Fibroblast of skin of back (primary cell): ENCODE data around the gene RASSF3.
"Not testable (repeated sequence)": the region's sequence is repeated elsewhere in the genome, so short reads cannot be mapped to it uniquely, and the experiment has no call there.

Experiments used
- DNase-seq: peaks from one replicate; pipeline ENCODE4 v3.0.0-alpha.2; 2013

Gene RASSF3

GRCh38 chr12:64671681-64672080, 61.4 kb downstream of the RASSF3 start:
- no peak for DNase-seq

- DNase-seq: peak; percentile 34
Observed at GRCh38 chr12:64672925-64673409, 62.7 kb downstream of the RASSF3 start.

- DNase-seq: peak; percentile 46
Observed at GRCh38 chr12:64673490-64674169, 63.3 kb downstream of the RASSF3 start.

GRCh38 chr12:64674367-64674922, 64.2 kb downstream of the RASSF3 start:
- no peak for DNase-seq

- DNase-seq: peak; percentile 81
Observed at GRCh38 chr12:64675795-64676194, 65.5 kb downstream of the RASSF3 start.

GRCh38 chr12:64678248-64678647, 68.0 kb downstream of the RASSF3 start:
- DNase-seq: no peak

- no peak for DNase-seq
Observed at GRCh38 chr12:64678835-64679234, 68.5 kb downstream of the RASSF3 start.

GRCh38 chr12:64679487-64680001, 69.2 kb downstream of the RASSF3 start:
- DNase-seq: peak; percentile 92

- DNase-seq: no peak
Observed at GRCh38 chr12:64680235-64680634, 69.9 kb downstream of the RASSF3 start.

- no peak for DNase-seq
Observed at GRCh38 chr12:64681200-64682052, 71.1 kb downstream of the RASSF3 start.

- DNase-seq: no peak
Observed at GRCh38 chr12:64682572-64683277, 72.4 kb downstream of the RASSF3 start.

- no peak for DNase-seq
Observed at GRCh38 chr12:64683816-64684543, 73.7 kb downstream of the RASSF3 start.

- DNase-seq: no peak
Observed at GRCh38 chr12:64685050-64685449, 74.8 kb downstream of the RASSF3 start.

GRCh38 chr12:64685605-64686004, 75.3 kb downstream of the RASSF3 start:
- DNase-seq: no peak

GRCh38 chr12:64687816-64688215, 77.5 kb downstream of the RASSF3 start:
- DNase-seq: no peak

- no peak for DNase-seq
Observed at GRCh38 chr12:64688219-64688618, 77.9 kb downstream of the RASSF3 start.

GRCh38 chr12:64688715-64689114, 78.4 kb downstream of the RASSF3 start:
- no peak for DNase-seq

GRCh38 chr12:64690236-64690635, 79.9 kb downstream of the RASSF3 start:
- DNase-seq: not testable (repeated sequence)

GRCh38 chr12:64691227-64691794, 81.0 kb downstream of the RASSF3 start:
- no peak for DNase-seq

GRCh38 chr12:64691795-64692583, 81.7 kb downstream of the RASSF3 start:
- DNase-seq: no peak
